Measurements from ENCODE around the gene NLRC5. TPM values are rescaled to one million over a fixed set of nuclear protein-coding genes. Genes with fewer than 3 reads are reported as not detected.

Gene NLRC5
- total RNA-seq, 1 experiment from 2014 or later, result 2.4 TPM

DNA sequence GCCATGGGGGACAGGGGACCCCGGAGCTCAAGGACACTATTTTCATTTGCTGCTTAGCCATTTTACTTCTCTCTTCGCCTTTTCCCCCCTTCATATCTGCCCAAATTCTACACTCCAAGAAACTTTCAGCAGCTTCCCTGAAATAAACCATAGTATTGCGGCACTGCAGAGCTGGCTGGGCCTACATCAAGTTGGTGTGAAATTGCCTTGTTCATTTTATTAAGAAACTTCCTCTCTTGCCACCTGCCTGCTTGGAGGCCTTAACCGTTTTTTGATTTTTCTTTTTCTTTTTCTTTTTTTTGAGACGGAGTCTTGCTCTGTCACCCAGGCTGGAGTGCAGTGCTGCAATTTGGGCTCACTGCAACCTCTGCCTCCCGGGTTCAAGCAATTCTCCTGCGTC, 95.6 kb downstream of the NLRC5 start:
- Histone ChIP-seq H3T11ph (ENCODE audit: low read length) (no peak overlapping the region), H3K14ac (ENCODE audit: insufficient read depth, low read length) (no peak overlapping the region), H3K9me3 (ENCODE audit: control insufficient read depth, low read depth, low read length) (no peaks in the 10 kb centered on the region), H3K23ac (ENCODE audit: insufficient read length, low read depth, low read length) (no peak overlapping the region), H3K18ac (ENCODE audit: insufficient read length, low read depth, low read length) (no peak overlapping the region), H3K4me2 (ENCODE audit: insufficient read depth, insufficient read length, low read length) (no peak overlapping the region), H3K9ac (ENCODE audit: extremely low read depth, insufficient read length, low read length) (no peak overlapping the region), H4K8ac (replicated peaks; ENCODE audit: insufficient read length, low read depth, low read length) (no peak overlapping the region), H4K5ac (ENCODE audit: insufficient read length, low read depth, low read length) (no peak overlapping the region), H2BK12ac (ENCODE audit: insufficient read length, low read depth, low read length) (no peak overlapping the region), H4K20me1 (ENCODE audit: control insufficient read depth, insufficient read depth, insufficient read length) (no peaks in the 10 kb centered on the region), H2AFZ (ENCODE audit: low read length) (no peak overlapping the region), H2BK15ac (ENCODE audit: low read depth, low read length) (no peak overlapping the region), H4K91ac (ENCODE audit: insufficient read length, low read depth, low read length) (no peak overlapping the region), H3K27me3 (ENCODE audit: insufficient read depth, low read length) (no peaks in the 10 kb centered on the region), H3K79me2 (ENCODE audit: insufficient read depth, low read length) (no peaks in the 10 kb centered on the region), H2BK20ac (ENCODE audit: low read depth, low read length, poor library complexity, severe bottlenecking) (no peak overlapping the region), H3K4me1 (ENCODE audit: insufficient read depth, low read length) (no peaks in the 10 kb centered on the region), H3K23me2 (ENCODE audit: insufficient read length, low read depth, low read length, poor library complexity, severe bottlenecking) (no peaks in the 10 kb centered on the region), H3K27ac (ENCODE audit: insufficient read length, low read depth, low read length) (no peak overlapping the region), H3K56ac (ENCODE audit: insufficient read length, low read depth, low read length) (no peak overlapping the region), H3K79me1 (ENCODE audit: insufficient read depth, low read depth, low read length, poor library complexity, severe bottlenecking) (no peaks in the 10 kb centered on the region), H3K4ac (ENCODE audit: low read depth, low read length) (no peak overlapping the region), H2AK5ac (ENCODE audit: insufficient read length, low read length) (no peak overlapping the region), H2BK5ac (ENCODE audit: insufficient read length, low read length) (no peak overlapping the region), H2BK120ac (ENCODE audit: low read depth, low read length, poor library complexity, severe bottlenecking) (no peak overlapping the region)
- no peaks in the 10 kb centered on the region for H3K36me3 Mint-ChIP-seq (ENCODE audit: insufficient read depth in 1 of 3, low read depth in 3 of 3)
- H3K4me1 Mint-ChIP-seq, result peaks cover 5 to 6% of the 10 kb centered on the region in 2 experiments
- DNase-seq, result no peak
- peaks cover 15% of the 10 kb centered on the region for H3K27me3 Mint-ChIP-seq (ENCODE audit: low read depth)
- no CpG with 5 or more reads among the region's 7 CpGs for WGBS (ENCODE audit: extremely low coverage, insufficient read length, low lambda C conversion rate)
- TF ChIP-seq, protein P1, sequence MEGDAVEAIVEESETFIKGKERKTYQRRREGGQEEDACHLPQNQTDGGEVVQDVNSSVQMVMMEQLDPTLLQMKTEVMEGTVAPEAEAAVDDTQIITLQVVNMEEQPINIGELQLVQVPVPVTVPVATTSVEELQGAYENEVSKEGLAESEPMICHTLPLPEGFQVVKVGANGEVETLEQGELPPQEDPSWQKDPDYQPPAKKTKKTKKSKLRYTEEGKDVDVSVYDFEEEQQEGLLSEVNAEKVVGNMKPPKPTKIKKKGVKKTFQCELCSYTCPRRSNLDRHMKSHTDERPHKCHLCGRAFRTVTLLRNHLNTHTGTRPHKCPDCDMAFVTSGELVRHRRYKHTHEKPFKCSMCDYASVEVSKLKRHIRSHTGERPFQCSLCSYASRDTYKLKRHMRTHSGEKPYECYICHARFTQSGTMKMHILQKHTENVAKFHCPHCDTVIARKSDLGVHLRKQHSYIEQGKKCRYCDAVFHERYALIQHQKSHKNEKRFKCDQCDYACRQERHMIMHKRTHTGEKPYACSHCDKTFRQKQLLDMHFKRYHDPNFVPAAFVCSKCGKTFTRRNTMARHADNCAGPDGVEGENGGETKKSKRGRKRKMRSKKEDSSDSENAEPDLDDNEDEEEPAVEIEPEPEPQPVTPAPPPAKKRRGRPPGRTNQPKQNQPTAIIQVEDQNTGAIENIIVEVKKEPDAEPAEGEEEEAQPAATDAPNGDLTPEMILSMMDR (conservative IDR thresholded peaks at IDR 0.05), result no peak
- no peaks in the 10 kb centered on the region for H3K9me3 Mint-ChIP-seq
- no peak overlapping the region for H3K4me3 Mint-ChIP-seq
- no peak overlapping the region for H3K27ac Mint-ChIP-seq

Measured in H9 (cell line).